ENCODE results near the gene SPINK8.
"Not testable (repeated sequence)": the region's sequence is repeated elsewhere in the genome, so short reads cannot be mapped to it uniquely, and the experiment has no call there.

The SPINK8 gene

GRCh38 chr3:48333346-48334245 lies at the start of gene SPINK8:
SPINK8 (minus strand) TSS chr3:48333661; CDS start chr3:48328341, 5,320 bp downstream.
- DNase-seq (ENCODE audit: low read depth, low spot score): not testable (repeated sequence)

- DNase-seq (ENCODE audit: low read depth, low spot score): no peak
These were observed 39.5 kb upstream of the SPINK8 start for GRCh38 chr3:48372862-48373435.

- DNase-seq (ENCODE audit: low read depth, low spot score): no peak
These were observed 38.9 kb upstream of the SPINK8 start for GRCh38 chr3:48372377-48372770.

- DNase-seq (ENCODE audit: low read depth, low spot score): no peak
These were observed 38.4 kb upstream of the SPINK8 start, which contains the start of gene FBXW12 for GRCh38 chr3:48371651-48372376. FBXW12 (plus strand) TSS chr3:48372219; CDS start chr3:48372768, 549 bp downstream.

- DNase-seq (ENCODE audit: low read depth, low spot score): no peak
These were observed 36.9 kb upstream of the SPINK8 start for GRCh38 chr3:48370333-48370713.

- no peak for DNase-seq (ENCODE audit: low read depth, low spot score)
These were observed 36.4 kb upstream of the SPINK8 start for GRCh38 chr3:48369693-48370332.

GRCh38 chr3:48367201-48367600 lies 33.7 kb upstream of the SPINK8 start:
- DNase-seq (ENCODE audit: low read depth, low spot score): no peak

GRCh38 chr3:48364840-48365239 lies 31.4 kb upstream of the SPINK8 start:
- DNase-seq (ENCODE audit: low read depth, low spot score): no peak

GRCh38 chr3:48361928-48362327 lies 28.5 kb upstream of the SPINK8 start:
- no peak for DNase-seq (ENCODE audit: low read depth, low spot score)

- no peak for DNase-seq (ENCODE audit: low read depth, low spot score)
These were observed 23.0 kb upstream of the SPINK8 start for GRCh38 chr3:48356419-48356818.

GRCh38 chr3:48353987-48354386 lies 20.5 kb upstream of the SPINK8 start:
- no peak for DNase-seq (ENCODE audit: low read depth, low spot score)

- no peak for DNase-seq (ENCODE audit: low read depth, low spot score)
These were observed 19.1 kb upstream of the SPINK8 start for GRCh38 chr3:48352546-48352945.

- DNase-seq (ENCODE audit: low read depth, low spot score): no peak
These were observed 14.0 kb upstream of the SPINK8 start for GRCh38 chr3:48347500-48347899.

GRCh38 chr3:48345946-48346572 lies 12.6 kb upstream of the SPINK8 start:
- DNase-seq (ENCODE audit: low read depth, low spot score): no peak

GRCh38 chr3:48344867-48345507 lies 11.5 kb upstream of the SPINK8 start:
- no peak for DNase-seq (ENCODE audit: low read depth, low spot score)

- DNase-seq (ENCODE audit: low read depth, low spot score): no peak
These were observed 10.0 kb upstream of the SPINK8 start for GRCh38 chr3:48343432-48343831.

- DNase-seq (ENCODE audit: low read depth, low spot score): no peak
These were observed 5.2 kb upstream of the SPINK8 start for GRCh38 chr3:48338635-48339034.

- DNase-seq (ENCODE audit: low read depth, low spot score): not testable (repeated sequence)
These were observed 4.1 kb upstream of the SPINK8 start for GRCh38 chr3:48337536-48337935.

GRCh38 chr3:48335286-48335685 lies 1.8 kb upstream of the SPINK8 start:
- not testable (repeated sequence) for DNase-seq (ENCODE audit: low read depth, low spot score)

GRCh38 chr3:48334605-48335004 lies 1.1 kb upstream of the SPINK8 start:
- no peak for DNase-seq (ENCODE audit: low read depth, low spot score)

Measured in smooth muscle cell of the brain vasculature (primary cell).